GM19239 (cell line): ENCODE measurements around the gene AP2A1.

Source experiments
- DNase-seq: peaks from one replicate; pipeline ENCODE4 v3.0.0; 2011; ENCODE audit warnings: low spot score; ENCODE audit not compliant: insufficient read length
- FAIRE-seq: peaks from 2 replicates; lab custom pipeline; 2011; peaks lifted over from hg19 to GRCh38; lab: Jason Lieb, UNC

AP2A1 gene

DNA sequence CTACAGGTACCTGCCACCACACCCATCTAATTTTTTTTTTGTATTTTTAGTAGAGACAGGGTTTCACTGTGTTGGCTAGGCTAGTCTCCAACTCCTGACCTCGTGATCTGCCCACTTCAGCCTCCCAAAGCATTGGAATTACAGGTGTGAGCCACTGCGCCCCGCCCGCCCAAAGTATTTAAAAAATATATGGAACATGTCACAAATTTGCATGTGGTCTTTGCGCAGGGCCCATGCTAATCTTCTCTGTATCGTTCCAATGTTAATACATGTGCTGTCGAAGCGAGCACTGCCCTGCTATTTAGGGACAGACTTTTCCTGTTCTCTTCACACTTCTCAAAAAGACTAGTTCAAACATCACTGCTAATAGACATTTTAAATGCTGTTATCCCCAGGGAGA lies 2.5 kb upstream of the AP2A1 start:
- no peak for DNase-seq
- FAIRE-seq, result no peak

DNA sequence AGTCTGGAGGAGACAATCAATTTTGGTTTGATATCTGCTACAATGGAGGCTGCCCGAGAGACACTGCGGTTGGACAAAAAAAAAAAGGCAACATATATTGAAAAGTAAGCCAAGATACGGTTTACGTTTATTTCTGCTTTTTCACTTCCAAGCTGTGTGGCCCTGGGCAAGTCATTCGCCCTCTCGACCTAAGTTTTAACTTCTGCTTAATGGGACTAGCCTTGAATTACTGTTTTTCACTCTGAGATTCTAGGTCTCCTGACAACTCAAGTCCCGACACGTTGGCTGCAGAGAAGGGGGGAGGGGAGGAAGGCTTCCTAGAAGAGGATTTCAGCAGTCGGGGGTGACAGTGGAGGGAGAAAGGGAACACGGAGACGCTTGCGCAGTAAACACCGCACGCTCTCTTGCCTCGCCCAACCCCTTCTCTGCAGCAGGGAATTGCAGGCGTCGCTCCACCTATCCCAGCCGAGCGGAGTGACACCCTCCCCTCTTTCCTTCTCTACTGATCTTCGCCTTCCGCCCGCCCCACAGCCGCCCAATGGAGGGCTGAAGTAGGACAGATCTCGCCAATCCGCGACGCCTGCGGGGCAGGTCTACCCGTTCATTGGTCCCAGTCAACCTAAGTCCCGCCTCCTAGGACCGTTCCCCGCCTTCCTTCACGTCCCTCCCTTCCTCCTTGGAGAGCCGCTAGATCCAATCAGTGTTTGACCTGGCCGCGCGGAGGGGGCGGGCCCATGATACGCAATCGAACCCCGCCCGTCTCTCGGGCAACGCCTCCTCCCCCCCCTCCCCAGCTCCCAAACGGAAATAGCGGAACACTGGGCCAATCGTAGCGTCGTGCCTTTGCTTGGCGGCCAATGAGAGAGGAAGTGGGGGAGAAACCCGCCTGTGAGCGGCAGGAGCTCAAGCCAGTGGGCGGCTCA lies 533 bp upstream of the AP2A1 start:
- FAIRE-seq (peak; percentile 99), DNase-seq (peak; percentile 99)

DNA sequence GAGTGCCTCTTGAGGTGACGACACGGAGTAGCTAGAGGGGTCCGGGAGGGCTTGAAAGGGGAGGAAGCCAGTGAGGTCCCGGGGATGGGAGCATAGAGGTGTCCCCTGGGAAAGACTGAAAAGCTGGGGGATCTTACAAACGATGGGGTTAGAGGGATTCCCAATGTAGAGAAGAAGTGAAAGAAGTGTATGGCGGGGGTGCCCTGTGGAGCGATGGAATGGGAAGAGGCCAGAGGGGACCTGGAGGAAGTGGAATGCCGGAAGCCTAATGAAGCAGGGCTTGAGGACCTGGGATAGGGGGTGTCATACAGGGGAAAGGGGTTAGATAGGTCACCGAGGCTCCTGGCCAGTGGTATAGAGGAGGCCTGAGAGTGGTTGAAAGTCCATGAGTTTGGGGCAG lies 580 bp downstream of the AP2A1 start:
- FAIRE-seq, result no peak
- no peak for DNase-seq

DNA sequence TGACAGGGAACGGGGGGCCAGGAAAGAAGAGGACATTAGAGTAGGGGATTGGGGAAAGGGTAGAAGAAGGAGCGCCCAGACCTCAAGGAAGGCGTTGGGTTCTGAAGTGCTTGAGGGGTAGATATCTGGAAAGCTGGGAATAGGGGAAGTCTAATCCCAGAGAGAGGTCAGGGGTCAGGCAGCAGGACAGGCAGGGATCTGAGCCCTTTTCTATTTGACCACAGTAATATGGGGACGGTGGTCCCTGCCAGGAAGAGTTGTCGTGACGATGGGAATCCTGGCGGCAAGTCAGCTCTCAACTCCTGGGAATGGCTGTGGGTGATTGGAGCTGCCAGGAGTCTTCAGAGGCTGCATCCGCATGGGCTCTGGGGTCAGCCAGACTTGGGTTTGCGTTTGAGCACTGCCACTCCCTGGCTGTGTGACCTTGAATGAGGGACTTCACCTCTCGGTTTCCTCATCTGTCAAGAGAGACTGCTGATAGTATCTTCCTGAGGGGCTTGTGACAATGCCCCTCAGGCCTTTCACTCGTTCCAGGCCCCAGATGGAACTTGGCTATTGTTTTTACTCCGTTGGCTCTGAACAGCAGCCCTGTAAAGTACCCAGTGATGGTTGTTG lies 1.3 kb downstream of the AP2A1 start:
- DNase-seq (no peak), FAIRE-seq (no peak)

DNA sequence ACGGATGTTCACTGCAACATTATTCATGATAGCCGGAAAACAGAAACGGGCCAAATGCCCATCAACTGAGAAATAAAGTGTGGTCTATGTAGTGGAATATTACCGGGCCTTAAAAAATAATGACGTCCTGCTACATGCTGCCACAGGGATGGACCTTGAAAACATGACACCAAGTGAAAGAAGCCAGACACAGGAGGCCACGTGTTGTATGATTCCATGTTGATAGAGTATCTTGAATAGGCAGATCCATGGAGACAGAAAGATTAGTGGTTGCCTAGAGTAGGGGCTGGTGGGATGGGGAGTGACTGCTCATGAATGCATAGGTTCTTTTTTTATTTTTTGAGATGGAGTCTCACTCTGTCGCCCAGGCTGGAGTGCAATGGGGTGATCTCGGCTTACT lies 3.7 kb downstream of the AP2A1 start:
- DNase-seq (no peak), FAIRE-seq (no peak)

DNA sequence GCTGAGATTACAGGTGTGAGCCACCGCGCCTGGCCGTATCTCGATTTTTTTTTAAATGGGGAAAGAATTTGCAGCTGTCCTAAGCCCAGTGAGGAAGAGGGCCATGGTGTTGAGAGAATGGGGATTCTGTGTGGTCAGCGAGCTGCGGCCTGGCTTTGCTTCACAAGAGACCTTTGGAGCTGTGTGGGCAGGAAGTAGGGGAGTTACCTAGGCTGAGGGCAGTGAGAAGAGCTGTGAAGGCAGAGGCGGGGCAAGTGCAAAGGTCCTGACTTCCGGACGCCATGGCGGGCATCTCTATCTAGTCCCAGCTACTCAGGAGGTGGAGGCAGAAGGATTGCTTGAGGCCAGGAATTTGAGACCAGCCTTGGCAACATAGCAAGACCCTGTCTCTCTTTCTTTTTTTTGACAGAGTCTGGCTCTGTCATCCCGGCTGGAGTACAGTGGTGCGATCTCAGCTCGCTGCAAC lies 4.9 kb downstream of the AP2A1 start:
- no peak for DNase-seq
- FAIRE-seq, result no peak

DNA sequence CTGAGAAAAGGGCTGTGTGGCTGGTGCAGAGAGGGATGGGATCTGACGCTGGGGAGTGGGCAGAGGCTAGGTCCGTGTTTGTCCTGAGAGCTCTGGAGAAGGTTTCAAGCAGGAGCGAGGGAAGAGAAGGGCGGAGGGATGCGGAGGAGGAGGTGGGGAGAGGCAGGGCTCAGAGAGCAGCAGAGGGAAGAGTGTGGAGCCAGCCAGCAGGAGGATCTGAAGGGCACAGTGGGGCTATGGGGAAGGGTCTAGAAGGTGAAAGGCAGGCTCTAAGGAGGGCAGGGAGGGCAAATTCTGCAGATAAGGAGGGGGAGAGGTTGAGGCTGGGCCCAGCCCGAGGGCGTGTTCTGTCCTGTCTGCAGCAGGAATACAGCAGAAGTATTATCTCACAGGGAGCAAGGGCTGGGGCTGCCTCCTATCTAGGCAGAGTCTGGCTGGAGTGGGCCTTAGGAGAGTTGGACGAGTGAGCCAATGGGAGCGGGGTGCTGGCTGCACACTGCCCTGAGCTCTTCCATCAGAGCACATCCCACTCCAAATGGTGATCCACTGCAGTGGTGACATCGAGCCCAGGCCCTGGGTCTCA lies 6.1 kb downstream of the AP2A1 start:
- FAIRE-seq, result no peak

DNA sequence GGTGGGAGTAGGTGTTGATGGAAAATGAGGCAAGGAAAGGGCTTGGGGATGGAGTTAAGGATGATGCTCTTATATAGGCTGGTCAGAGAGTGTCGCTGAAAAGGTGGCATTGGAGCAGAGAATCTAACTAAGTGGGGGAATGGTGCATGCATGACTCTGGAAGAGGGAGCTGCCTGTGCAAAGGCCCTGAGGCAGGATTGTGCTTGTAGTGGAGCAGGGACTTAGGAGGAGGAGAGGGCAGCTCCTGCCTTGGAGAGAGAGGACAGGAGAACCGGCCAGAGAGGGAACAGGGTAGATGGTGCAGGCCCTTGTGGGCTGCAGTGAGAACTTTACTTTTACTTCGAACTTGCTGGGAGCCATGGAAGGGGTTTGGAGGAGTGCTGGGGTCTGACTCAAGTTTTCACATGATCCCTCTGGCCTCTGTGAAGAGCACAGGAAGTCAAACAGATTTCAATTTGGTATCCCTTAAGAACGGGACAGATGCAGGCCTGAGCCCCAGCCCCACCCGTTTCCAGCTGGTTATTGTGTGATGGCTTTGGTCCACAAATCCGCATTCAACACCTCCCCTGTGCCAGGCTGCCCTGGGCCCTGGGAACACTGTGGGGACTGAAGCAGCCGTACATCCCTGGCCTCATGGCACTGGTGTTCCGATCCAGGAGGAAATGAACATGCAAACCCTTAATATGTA lies 7.0 kb downstream of the AP2A1 start:
- DNase-seq (no peak), FAIRE-seq (no peak)

More for the DNA sequence above, 6.1 kb downstream of the AP2A1 start:
- DNase-seq, result no peak

DNA sequence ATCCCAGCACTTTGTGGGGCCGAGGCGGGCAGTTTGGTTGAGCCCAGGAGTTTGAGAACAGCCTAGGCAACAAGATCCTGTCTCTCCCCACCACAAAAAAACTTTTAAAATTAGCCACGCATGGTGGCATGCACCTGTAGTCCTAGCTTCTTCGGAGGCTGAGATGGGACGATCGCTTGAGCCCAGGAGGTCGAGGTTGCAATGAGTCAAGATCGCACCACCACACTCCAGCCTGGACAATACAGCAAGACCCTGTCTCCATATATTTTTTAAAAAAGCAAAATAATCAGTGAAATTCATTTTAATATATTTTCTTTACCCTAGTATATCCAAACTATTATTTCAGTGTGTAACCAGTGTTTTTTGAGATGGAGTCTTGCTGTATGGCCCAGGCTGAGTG lies 8.2 kb downstream of the AP2A1 start:
- DNase-seq (no peak), FAIRE-seq (no peak)

DNA sequence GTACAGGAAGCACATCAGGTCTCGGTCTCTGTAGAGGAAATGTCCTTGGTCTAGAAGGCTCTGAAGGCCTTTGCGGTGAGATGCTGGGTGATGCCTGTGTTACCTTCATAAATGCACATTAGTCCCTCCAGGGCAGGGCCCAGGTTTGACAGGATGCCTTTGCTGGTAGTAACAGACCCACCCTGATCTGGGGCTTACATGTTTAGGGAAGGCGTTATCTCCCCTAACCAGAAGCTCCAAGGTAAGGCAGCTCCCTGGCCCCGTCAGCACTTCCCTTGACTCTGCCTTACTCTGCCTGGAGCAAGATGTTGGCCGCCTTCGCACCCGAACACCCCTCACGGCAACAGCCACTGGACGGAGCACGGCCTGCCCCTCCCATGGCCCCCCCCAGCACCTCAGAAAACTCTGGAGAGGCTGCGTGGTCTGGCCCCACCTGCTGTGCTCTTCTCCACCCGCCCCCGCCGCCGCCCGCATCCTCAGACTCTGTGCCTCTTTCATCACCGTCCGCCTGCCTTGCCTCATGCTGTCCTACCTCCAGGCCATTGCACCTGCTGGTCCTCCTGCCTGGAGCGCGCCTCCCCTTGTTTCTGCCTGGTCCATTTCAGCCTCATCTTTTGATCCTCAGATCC lies 9.1 kb downstream of the AP2A1 start:
- DNase-seq, result no peak
- FAIRE-seq, result no peak

DNA sequence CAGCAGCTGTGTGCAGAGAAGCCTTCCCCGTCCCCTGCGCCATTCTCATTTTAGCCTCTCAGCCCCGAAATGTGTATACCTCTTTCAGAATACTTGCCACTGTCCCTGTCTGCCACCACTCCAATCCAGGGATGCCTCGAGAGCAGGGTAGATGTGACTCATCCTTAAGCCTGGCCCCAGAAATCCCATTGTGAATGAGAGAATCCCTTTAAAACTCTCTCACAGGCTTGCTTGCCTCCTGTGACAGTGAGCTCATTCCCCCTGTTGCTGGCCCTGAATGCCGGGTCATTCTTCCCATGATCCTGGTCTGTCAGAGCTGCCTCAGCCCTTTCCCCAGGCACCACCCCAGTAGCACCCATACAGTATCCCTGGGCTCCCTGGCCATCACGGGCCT lies 9.6 kb downstream of the AP2A1 start:
- FAIRE-seq, result no peak
- DNase-seq, result no peak

DNA sequence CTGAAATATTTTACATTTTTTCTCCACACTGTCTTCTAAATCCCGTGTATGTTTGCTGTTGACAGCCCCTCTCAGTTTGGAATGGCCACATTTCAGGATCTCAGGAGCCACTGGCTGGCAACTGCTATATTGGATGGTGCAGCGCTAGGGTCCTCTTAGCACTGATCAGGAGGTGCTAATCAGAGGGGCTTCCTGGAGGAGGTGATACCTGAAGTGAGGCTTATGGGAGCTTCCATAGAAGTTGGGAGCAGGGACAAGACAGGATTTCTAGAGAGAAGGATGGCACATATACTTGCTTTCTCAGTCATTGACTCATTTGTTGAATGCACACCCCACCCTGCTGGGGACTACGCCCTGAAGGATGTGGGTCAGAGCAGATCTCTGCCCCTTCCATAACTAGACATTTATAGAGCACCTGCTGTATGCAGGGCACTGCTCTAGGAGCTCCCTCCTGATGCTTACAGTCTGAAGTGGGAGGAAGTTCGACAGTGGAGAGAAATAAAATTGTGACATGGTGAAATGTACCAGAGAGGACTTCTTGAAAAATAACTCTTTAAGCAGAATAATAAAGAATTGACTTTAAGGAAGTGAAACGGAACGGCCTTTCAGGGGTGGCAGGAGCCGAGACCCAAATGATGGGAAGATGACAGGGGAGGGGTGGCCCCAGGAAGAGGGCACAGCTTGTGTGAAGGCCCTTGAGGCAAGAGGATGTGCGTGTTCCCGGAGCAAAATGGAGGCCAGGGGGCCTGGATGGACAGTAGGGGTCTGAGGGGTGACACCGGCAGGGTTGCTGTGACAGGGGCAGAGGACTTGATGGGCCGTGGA lies 13.1 kb downstream of the AP2A1 start:
- DNase-seq (no peak), FAIRE-seq (no peak)

DNA sequence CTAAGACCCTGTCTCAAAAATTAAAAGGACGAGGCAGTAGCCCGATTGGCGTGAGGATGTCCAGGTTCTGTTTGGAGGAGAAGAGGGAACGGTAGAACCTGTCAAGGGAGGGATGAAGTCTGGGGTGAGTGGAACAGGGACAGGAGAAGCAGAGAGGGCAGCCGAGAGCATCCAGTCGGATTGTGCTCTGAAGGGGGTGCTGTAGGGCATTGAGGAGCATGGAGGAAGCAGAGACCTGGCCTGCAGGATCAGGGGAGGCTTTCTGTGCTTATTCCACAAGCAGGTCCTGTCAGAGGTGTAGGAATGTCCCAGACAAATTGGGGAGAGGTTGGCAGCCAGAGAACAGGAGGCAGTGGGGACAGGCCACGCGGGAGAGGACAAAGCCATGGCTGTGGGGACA lies 14.1 kb downstream of the AP2A1 start:
- FAIRE-seq (no peak), DNase-seq (no peak)

DNA sequence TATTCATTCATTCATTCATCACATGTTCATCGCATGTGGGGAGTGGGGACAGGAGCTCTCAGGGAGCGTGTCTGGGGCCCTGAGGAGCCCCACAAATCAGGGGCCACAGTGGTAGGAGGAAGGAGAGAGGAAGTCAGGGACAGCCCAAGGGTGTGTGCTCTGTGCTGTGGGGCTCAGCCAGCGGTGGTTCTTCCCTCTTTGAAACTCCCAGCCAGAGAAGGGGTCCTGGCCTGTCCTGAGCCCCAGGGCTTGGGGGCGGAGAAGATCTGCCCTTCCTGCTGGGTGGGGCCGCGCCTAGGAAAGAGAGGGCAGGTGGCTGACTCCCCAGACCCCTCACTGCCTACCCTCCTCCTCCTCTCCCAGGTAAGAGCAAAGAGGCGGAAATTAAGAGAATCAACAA lies 14.6 kb downstream of the AP2A1 start:
- FAIRE-seq (no peak), DNase-seq (no peak)

DNA sequence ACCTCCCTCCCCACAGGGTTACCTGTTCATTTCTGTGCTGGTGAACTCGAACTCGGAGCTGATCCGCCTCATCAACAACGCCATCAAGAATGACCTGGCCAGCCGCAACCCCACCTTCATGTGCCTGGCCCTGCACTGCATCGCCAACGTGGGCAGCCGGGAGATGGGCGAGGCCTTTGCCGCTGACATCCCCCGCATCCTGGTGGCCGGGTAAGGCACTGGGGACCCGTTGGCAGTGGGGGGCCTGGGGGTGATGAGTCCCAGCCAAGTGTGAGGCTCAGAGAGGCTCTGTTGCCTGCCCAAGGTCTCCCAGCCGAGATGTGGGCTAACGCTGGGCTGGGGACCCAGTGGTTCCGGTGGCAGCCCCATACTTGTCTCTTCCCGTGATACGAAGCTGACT lies 15.7 kb downstream of the AP2A1 start:
- no peak for FAIRE-seq
- DNase-seq, result no peak

DNA sequence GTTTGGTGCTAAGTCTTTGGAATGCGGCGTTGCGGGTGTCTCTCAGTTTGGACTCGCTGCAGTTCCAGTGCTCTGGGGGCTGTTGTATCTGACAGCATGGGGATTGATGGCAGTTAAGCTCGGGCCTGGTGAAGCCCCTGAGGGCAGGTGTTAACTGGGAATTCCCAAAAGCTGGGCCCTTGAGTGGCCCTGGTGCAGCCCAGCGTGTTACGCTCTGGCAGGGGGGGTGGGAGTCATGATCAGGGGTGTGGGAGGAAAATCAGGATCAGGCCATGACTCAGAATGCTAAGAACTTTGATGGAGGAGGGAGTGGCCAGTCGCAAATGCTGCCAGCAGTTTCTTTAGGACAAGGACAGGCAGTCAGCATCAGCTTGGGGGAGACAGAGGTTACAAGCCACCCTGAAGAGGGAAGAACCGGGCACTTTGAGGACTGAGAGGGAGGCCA lies 19.6 kb downstream of the AP2A1 start:
- no peak for FAIRE-seq

DNA sequence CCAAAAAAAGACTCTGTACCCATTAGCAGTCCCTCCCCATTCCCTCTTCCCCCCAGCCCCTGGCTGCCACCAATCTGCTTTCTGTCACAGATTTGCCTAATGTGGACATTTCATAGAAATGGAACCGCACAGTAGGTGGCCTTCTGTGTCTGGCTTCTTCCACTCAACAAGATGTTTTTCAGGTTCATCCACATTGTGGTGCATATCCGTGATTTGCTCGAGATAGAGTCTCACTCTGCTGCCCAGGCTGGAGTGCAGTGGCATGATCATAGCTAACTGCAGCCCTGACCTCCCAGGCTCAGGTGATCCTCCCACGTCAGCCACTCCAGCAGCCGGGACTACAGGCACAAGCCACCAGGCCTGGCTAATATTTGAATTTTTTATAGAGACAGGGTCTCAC lies 20.9 kb downstream of the AP2A1 start:
- DNase-seq (no peak), FAIRE-seq (no peak)

More for the DNA sequence above, 19.6 kb downstream of the AP2A1 start:
- DNase-seq, result no peak

DNA sequence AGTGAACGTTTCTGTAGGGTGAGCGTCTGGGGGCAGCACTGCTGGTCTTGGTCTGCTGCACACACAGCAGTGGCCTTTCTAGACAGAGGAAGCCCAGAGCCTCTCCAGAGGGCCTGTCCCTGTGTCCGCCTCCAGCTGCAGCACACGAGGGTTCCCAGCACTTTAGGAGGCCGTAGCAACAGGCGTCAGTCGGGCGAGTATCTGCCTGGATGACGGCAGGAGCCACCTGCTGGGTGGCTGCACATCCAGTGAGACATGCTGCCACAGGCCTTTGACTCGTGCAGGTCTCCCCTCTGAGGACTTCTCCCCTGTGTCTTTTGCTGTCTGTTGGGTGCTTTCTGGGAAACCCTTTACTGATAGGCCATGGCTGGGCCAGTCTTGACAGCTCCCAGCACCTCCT lies 22.1 kb downstream of the AP2A1 start:
- FAIRE-seq (no peak), DNase-seq (no peak)

DNA sequence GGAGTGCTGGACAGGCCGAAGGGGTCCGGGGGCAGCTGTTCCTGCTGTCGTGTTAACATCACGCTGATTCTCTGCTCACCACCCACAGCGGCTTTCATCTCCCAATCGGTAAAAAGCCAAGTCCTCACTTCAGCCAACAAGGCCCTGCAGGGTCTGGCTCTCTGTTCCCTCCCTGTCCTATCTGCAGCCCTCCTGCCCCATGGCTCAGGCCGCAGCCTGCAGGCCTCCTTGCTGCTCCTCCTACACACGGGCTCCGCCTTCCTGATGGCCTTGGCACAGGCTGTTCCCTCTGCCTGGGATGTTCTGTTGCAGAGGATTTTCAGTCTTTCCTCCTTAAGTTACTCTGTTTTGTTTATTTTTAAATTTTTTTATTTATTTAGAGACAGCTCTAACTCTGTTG lies 24.1 kb downstream of the AP2A1 start:
- no peak for FAIRE-seq
- DNase-seq, result no peak
